ENCODE measurements around the gene VSIG4. TPM values are rescaled to one million over a fixed set of nuclear protein-coding genes. Genes with fewer than 3 reads are reported as not detected.

Gene VSIG4
- total RNA-seq, 1 experiment from 2014 or later = not detected

DNA sequence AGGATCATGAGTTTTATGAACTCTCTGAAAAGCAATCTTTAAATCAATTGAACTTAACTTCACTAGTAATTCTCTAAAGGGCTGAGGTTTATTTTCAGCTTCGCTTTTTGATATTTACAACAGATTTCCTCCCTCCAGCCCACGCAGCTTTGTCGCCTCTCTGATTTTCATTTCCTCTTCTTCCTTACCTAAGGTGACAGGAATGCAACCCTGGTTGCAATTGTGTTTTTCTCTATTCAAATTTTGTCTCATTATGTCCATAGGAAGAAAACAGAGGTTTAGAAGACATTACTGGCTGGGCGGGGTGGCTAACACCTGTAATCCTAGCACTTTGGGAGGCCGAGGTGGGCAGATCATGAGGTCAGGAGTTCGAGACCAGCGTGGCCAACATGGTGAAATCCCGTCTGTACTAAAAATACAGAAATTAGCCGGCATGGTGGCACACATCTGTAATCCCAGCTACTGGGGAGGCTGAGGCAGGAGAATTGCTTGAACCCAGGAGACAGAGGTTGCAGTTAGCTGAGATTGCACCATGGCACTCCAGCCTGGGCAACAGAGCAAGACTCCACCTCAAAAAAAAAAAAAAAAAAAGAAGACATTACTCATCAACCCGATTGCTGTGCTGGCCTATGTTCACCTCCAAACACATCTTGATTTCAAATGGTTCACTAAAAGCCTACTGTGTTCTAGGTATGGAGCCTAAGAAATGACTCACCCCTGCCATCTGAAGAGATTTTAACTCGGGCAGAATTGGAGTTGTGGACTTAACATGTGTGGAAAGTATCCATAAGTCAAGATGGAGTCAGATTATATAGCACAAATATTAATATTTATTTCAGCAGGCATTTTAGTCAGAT, 36.8 kb downstream of the VSIG4 start:
- H3T11ph ChIP-seq (ENCODE audit: low read length) = no peak overlapping the region
- no peak for DNase-seq
- H4K91ac ChIP-seq (ENCODE audit: insufficient read length, low read depth, low read length) = no peak overlapping the region
- no peak overlapping the region for H3K4me2 ChIP-seq (ENCODE audit: insufficient read depth, insufficient read length, low read length)
- no peak overlapping the region for H3K4ac ChIP-seq (ENCODE audit: low read depth, low read length)
- Mint-ChIP-seq H3K4me3 (no peak overlapping the region), H3K9me3 (peaks cover 64 to 80% of the 10 kb centered on the region in 2 experiments), H3K36me3 (ENCODE audit: insufficient read depth in 1 of 3, low read depth in 3 of 3) (peaks cover 0 to 2% (median 0%) of the 10 kb centered on the region in 3 experiments; a peak in 1 of 7 replicates), H3K27me3 (ENCODE audit: low read depth) (no peaks in the 10 kb centered on the region; the same call in 1 of the 2 replicates), H3K4me1 (peaks cover 0 to 2% of the 10 kb centered on the region in 2 experiments; a peak in 1 of 4 replicates), H3K27ac (no peak overlapping the region)
- H3K27ac ChIP-seq (ENCODE audit: insufficient read length, low read depth, low read length) = no peak overlapping the region
- H4K20me1 ChIP-seq (ENCODE audit: control insufficient read depth, insufficient read depth, insufficient read length) = no peaks in the 10 kb centered on the region
- H2BK120ac ChIP-seq (ENCODE audit: low read depth, low read length, poor library complexity, severe bottlenecking) = no peak overlapping the region
- H3K79me1 ChIP-seq (ENCODE audit: insufficient read depth, low read depth, low read length, poor library complexity, severe bottlenecking) = no peaks in the 10 kb centered on the region
- no peaks in the 10 kb centered on the region for H3K23me2 ChIP-seq (ENCODE audit: insufficient read length, low read depth, low read length, poor library complexity, severe bottlenecking)
- peaks cover 27% of the 10 kb centered on the region for H3K9me3 ChIP-seq (ENCODE audit: control insufficient read depth, low read depth, low read length)
- no peak overlapping the region for H3K9ac ChIP-seq (ENCODE audit: extremely low read depth, insufficient read length, low read length)
- no peak overlapping the region for H2BK5ac ChIP-seq (ENCODE audit: insufficient read length, low read length)
- no peak overlapping the region for H2BK15ac ChIP-seq (ENCODE audit: low read depth, low read length)
- TF ChIP-seq, protein P1, sequence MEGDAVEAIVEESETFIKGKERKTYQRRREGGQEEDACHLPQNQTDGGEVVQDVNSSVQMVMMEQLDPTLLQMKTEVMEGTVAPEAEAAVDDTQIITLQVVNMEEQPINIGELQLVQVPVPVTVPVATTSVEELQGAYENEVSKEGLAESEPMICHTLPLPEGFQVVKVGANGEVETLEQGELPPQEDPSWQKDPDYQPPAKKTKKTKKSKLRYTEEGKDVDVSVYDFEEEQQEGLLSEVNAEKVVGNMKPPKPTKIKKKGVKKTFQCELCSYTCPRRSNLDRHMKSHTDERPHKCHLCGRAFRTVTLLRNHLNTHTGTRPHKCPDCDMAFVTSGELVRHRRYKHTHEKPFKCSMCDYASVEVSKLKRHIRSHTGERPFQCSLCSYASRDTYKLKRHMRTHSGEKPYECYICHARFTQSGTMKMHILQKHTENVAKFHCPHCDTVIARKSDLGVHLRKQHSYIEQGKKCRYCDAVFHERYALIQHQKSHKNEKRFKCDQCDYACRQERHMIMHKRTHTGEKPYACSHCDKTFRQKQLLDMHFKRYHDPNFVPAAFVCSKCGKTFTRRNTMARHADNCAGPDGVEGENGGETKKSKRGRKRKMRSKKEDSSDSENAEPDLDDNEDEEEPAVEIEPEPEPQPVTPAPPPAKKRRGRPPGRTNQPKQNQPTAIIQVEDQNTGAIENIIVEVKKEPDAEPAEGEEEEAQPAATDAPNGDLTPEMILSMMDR (conservative IDR thresholded peaks at IDR 0.05) = no peak
- H3K4me1 ChIP-seq (ENCODE audit: insufficient read depth, low read length) = no peaks in the 10 kb centered on the region
- no peak overlapping the region for H3K18ac ChIP-seq (ENCODE audit: insufficient read length, low read depth, low read length)
- H2BK12ac ChIP-seq (ENCODE audit: insufficient read length, low read depth, low read length) = no peak overlapping the region
- no peak overlapping the region for H3K23ac ChIP-seq (ENCODE audit: insufficient read length, low read depth, low read length)
- no peaks in the 10 kb centered on the region for H3K27me3 ChIP-seq (ENCODE audit: insufficient read depth, low read length)
- H2AFZ ChIP-seq (ENCODE audit: low read length) = no peak overlapping the region
- H3K79me2 ChIP-seq (ENCODE audit: insufficient read depth, low read length) = no peaks in the 10 kb centered on the region
- no peak overlapping the region for H4K8ac ChIP-seq (replicated peaks; ENCODE audit: insufficient read length, low read depth, low read length)
- no peak overlapping the region for H3K14ac ChIP-seq (ENCODE audit: insufficient read depth, low read length)
- H3K56ac ChIP-seq (ENCODE audit: insufficient read length, low read depth, low read length) = no peak overlapping the region
- no peak overlapping the region for H2AK5ac ChIP-seq (ENCODE audit: insufficient read length, low read length)
- no peak overlapping the region for H4K5ac ChIP-seq (ENCODE audit: insufficient read length, low read depth, low read length)
- WGBS (ENCODE audit: extremely low coverage, insufficient read length, low lambda C conversion rate) = no CpG with 5 or more reads among the region's 11 CpGs
- H2BK20ac ChIP-seq (ENCODE audit: low read depth, low read length, poor library complexity, severe bottlenecking) = no peak overlapping the region
